SKM-1 treated with dmso at 0.1 percent for 144 hours (cell line): Measurements from ENCODE around the gene CCDC194.

Source experiments
- DNase-seq: peaks from one replicate; lab custom pipeline; 2025; ENCODE audit not compliant: unreplicated experiment; lab: John Stamatoyannopoulos, UW

Gene CCDC194

DNA sequence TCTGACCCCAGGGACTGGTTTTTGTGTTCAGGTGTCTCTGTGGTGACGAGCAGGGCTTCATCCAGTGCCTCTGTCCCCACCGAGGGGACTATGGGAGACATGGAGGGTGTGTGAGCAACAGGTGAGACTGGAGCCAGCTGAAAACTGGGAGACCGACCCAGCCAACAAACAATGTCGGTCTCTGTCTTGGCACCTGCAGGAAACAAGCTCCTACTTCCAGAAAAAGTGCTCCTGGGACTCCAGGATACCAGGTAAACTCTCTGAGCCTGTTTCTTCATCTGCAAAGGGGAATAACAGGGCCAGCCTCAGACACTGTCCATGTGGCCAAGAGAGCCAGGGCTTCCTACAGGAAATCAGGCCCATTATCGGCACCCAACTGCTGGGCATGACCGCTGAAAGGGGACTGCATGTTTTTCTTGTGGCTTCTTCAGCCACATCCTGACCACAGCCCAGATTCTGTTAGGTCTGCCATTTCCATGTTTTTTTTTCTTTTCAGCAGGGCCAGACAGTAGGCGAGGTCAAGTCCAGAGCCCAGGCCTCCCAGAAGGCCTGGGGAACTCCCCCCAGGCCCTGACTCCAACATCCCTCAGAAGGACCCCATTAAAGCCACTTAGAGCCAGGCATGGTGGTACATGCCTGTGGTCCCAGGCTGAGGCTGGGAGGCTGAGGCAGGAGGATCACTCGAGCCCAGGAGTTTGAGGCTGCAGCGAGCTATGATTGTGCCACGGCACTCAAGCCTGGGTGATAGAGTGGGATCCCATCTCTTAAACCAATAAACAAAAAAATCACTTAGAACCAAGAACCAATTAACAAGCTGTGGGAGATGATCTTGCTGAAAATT lies 12.3 kb upstream of the CCDC194 start:
- DNase-seq, result peak; percentile 42

DNA sequence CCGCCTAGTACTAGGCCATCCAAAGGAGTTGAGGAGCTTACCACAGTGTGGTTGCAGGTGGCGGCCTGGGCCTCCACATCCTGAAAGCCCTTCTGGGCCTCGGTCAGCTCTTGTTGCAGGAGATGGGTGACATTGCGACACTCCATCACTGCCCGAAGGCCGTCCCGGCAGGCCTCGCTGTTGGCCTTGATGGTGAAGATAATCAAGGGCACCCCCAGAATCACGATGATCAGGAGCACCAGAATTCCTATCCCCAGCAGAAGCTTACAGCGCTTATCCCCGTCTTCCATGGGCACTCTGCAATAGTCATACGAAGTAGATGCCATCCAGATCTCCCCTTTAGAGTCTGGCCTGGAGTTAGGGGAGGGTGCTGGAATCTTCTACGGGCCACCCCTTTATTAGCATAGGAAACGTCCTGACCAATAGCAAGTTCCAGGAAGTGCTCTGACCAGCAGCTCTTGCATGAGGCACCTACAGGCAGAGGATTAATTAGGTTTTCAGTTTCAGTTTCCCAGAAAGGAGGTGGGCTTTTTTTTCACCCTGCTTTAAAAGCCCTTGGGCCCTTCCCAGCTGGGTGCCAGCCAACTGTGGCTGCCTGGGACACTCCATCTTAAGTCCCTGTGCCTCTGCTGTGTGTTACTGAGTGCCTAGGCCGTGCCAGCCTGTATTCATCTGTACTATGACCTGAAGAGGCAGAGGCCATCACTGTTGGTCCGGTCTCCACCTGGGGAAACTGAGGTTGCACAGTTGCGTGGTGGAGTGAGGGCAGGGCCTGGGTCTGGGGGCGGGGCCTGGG lies 11.5 kb upstream of the CCDC194 start, which contains the start of gene BST2:
Gene BST2, minus strand, starts transcription at position 381 of the 796 bp plus-strand sequence. Its CDS starts 55 bp downstream, at position 326.
- DNase-seq, result peak; percentile 81

DNA sequence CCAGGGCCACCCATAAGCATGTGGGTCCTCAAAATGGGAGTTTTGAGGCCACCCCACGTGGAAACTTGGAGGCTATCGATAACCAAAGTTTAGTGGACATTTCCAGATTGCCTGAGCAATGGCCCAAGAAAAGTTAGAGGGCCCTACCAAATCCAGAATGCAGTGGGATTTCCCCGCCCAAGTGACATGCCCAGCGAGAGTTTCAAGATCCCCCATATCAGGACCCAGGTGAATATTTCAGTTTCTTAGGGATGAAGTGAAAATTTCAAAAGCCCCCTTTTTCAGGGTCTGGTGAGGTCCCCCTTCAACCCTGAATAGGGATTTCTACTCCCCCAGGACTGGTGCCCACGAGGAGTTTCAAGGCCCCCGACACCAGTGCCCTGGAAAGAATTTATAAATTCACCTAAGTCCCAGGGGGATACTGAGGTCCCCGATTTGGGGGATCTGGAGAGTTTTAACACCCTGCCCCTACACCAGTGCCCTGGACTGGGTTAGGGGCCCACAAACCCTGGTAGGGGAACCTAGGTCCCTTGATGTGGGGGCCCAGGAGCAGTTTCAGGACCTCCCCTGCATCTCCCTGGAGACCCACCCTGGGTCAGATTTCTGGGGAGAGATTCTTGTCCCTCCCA lies 10.7 kb upstream of the CCDC194 start:
- DNase-seq, result no peak

DNA sequence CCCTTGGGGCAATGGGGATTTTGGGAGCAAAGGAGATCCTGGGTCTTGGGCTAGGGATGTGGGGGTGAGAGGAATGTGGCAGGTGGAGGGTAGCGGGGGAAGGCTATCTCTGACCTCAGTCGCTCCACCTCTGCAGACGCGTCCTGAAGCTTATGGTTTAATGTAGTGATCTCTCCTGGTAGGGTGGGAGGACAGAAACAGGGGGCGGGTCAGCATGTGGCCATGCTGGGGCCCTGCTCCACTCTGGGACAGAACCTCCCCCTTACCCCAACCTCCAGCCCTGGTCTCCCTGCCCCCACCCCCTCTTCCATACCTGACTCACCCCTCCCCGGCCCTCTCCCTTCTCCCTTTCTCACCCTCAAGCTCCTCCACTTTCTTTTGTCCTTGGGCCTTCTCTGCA lies 10.0 kb upstream of the CCDC194 start:
- DNase-seq, result no peak

DNA sequence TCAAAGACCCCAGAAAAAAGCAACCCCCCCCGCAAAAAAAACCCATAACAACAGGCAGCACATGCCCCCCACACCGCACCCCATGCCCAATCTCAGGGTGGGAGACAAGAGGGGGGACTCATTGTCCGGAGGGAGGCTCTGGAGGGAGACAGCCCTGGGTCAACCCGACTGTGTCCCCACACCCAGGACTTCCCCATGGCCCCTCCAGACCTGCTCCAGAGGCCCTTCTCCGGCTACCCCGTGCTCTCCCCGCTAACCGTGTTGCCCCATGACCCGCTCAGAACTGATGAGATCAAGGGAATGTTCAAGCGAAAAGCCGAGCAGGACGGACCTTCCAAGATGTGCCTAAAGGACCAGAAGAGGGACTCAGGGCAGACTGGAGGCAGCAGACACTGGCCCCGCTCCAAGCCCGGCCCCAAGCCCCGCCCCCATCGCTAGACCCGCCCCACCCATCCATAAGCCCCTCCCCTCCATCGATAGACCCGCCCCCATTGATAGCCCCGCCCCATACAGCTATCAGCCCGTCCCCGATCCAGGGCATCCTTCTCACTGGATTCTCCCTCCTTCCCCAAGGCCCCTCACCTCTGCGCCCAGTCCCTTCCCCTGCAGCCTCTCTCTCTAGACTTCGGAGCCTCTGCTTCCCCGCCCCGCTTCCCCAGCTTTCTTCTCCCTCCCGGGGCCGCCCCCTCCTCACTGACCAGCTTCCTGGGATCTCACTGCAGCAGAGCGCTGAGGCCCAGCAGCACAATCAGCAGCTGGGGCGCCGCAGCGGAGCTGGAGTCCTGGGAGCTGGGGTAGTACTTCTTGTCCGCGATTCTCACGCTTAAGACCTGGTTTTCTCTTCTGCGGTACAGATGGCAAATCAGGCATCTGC lies 9.2 kb upstream of the CCDC194 start:
- no peak for DNase-seq

DNA sequence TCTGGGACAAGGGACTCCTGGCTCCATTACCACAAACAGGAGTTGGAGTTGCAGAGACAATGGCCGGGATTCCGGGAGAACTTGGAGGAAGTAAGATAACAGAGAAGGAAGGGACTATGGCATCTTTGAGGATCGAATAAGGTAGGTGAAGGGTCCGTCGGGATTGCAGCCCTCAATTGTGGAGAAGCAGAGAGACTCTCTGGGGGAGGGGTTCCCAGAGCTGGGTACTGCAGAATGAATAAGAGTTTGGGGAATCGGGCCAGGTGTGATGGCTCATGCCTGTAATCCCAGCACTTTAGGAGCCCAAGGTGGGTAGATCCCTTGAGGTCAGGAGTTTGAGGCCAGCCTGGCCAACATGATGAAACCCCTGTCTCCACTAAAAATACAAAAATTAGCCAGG lies 7.6 kb upstream of the CCDC194 start:
- no peak for DNase-seq

DNA sequence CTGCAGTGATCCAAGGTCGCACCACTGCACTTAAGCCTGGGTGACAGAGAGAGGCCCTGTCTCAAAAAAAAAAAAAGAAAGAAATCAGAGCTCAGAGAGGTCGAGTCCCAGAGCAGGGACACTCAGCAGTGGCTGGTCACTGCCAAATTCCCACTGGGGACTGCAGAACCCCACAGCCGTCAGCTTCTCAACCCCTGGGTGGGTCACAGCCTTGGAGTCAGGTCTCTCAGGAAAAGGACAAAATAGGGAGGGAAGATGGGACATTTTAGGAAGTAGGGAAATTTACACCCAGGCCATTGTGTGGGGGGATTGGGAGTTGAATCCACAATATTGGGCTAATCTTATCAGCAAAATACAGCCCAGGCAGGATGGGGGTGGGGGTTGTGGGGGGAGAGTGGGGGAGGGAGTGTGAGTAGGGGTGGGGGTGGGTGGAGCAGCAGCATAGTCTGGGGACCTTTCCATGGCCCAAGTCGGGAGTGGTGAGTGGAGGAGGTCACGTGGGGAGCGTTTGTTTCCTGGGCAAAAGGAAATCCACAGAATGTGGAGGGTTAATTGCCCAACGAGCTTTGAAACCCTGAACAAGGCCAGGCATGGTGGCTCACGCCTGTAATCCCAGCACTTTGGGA lies 5.0 kb upstream of the CCDC194 start:
- DNase-seq, result no peak

DNA sequence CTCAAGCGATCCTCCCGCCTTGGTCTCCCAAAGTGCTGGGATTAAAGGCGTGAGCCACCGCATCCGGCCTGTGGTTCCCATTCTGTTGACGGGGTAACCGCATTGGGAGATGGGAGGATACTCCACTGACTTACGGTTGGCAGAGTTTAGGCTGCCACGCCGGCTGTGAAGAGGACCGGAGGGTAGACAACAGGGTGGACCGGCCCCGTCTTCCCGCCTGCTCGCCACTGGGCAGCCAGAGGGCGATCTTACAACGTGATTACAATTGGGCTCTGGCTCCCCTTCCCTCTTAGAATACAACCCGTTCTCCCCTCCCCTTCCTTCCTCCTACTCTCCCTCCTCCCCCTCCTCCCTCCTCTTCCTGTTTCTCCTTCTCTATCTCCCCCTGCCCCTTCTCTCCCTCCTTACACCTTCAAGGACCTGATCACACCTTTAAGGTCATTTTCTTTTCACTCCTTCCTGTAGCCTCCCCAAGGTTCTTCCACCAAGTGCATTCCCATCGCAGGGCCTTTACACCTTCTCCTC lies 957 bp upstream of the CCDC194 start:
- peak; percentile 63 for DNase-seq

DNA sequence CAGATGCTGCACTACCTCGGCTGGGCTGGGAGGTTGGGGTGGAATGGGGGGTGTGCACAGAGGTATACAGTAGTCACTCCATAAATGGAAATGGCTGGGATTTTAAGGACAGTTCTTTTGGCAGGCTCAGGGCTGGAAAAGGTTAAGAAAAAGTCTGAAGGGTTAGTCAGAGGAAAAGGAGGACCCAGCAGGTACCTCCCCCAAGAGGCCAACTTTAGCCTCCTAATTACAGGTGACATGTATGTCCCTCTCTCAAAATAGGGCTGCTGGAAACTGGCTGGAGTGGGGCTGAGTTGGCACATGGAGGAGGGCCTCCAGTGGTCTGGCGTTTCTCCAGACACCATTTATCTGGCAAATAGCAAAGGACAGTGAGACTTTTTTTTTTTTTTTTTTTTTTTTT lies 994 bp downstream of the CCDC194 start:
- no peak for DNase-seq

DNA sequence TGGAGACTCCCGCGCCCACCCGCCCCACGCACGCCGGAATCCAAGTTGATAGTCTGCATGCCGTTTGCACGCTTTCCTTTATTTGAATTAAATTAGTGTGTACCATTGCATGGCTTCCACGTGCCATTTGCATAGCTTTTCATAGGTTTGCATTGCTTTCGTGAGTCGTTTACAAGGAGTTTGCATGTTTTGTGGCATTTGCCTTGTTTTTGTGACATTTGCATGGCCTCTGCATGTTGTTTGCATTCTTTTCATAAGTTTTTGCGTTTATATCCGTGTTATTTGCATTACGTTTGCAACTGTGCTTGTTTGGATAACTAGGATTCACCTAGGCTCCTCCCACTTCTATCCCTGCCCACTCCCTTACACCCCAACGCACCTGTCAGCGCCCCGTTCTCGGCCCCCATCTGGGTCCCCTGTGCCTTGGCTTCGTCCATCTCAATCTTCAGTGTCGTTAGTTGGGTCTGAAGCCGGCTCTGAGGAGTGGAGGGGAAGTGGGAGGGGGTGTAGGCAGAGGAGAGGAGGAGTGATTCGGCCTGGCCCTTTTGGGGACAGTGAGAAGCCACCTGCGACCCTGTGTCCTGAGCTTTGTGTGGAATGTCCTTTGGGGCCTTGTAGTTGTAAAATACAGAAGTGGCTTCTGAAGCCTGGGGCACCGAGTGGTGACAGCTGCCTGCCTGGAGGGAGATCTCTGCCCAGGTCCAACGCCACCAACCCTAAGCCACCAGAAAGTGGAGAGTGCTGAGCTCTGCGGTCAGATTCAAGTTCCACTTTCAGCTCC lies 2.4 kb downstream of the CCDC194 start:
- DNase-seq, result peak; percentile 47

DNA sequence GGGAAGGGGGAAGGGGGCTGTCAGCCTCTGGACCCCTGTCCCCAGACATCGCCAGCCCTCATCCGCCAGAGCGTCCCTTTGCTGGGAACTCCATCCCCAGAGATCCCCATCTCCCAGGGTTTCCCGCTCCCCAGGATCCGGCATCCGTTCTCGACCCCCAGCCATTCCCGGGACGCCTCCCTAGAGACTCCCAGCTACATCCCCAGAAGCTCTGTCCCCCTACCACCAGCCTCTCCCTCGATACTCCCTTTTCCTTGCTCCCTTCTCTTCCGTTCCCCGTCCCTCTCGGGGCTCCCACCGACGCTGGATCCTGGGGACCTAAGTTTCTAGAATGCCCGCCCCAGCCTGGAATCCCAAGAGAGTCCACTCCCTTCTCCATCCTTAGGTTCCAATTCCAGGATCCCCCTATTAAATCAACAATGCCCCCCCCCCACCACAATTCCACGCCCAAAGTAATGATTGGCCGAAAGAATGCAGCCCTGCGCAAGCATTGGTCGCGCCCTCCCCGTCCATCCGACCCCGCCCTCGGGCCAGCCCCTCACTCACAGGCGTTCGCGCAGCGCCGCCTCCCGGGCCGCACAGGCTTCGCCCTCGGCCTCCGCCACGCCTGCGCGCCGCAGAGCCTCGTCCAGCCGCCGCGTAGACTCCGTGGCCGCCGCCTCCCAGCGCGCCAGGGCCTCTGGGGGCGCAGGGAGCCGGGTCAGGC lies 3.2 kb downstream of the CCDC194 start:
- peak; percentile 64 for DNase-seq

DNA sequence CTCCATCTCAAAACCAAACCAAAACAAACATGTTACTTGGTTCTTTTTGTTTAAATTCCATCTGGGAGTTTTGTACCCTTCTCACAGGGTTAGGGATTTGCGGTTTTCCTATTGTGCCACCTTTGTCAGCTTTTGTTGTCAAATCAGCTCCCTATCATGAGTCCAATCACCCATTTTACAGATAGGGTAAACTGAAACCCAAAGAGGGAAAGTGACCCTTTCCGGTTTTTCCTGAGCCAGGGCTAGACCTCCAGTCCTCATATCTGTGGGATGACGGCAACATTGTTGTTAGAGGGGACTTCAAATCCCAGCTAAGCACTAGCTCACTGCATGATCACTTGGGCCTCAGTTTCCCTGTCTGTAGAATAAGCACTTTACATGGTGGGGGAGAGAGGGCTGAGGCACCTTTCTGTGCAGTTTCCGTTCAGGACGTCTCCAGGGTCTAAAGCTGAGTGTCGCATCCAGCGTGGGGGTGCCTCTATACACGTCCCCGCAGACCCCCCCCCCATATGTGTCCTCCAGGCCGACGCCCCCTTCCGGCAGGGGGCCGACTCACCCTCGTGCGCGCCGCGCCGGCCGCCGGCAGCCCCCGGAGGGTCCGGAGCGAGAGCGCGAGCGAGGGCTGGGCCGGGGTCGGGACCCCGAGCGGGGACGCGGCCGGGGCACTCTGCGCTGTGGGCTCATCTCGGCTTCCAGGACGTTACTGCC lies 3.9 kb downstream of the CCDC194 start:
- no peak for DNase-seq

DNA sequence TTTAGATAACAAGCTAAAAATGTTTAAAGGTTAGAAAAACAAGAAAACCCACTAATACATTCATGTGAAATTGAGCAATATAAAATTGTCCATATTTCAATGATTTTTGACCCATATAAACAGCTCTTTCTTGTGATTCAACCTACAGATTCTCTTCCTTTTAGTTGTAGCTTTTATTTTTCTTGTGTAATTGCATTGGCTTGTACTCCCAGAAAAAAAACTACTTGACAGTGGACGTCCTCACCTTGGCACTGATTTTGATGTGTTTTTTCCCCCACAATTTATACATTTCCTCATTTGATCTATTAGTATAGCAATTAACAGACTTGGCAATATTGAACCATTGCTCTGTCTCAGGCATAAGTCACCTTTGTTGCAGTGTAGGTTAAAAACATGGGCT lies 4.7 kb downstream of the CCDC194 start:
- DNase-seq, result no peak

DNA sequence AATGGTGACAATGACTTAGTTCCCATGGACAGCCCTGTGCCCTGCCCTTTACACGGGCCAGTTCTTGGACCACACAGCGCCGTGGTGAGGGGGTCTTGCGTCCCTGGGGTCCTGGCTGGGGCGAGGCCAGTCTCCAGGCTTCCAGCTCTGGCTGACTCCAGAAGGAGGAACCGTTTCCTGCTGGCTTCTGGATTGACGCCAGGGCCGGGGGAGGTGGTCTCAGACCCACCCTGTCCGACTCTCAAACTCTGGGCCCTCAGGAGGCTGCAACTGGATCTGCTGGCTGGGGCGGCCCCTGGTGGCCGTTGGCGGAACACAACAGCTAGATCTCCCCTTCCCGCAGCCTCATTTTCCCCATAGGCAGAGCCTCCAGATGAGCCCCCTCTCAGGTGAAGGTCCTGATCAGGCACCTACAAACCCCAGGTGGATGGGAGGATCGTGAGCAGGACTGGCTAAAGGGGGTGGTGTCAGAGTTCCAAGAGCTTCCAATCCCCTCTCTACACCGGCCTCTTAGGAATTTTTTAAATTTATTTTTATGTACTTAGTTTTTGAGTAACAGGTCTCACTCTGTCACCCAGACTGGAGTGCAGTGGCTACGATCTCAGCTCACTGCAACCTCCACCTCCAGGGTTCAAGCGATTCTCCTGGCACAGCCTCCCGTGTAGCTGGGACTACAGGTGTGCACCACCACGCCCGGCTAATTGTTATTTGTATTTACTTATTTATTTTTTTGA lies 8.0 kb downstream of the CCDC194 start:
- DNase-seq, result peak; percentile 29

DNA sequence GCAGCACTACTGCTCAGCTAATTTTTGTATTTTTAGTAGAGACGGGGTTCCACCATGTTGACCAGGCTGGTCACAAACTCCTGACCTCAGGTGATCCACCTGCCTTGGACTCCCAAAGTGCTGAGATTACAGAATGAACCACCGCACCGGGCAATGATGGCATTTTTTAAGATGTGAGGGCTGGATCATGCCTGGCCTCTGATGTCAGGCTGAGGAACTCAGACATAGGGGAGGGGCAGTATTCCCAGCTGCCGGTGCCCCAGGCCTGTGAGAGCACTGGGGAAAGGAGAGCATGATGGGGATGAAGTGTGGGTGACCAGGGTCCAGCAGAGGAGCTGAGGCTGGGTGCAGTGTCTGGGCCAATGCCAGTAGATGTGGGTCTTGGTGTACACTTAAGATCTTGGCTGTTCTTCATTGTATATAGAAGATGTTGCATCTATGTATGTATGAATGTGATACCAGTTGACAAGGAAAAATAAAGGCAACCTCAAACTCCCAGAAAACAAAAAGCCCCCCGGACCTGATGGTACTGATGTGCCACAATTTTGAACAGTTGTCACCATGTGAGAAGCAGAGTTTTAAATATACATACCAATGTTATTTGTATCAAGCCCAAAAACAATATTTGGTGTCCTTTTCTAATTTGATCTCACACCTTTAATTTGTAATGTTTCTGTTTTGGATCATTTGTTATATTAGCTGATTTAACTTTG lies 13.4 kb downstream of the CCDC194 start:
- no peak for DNase-seq

DNA sequence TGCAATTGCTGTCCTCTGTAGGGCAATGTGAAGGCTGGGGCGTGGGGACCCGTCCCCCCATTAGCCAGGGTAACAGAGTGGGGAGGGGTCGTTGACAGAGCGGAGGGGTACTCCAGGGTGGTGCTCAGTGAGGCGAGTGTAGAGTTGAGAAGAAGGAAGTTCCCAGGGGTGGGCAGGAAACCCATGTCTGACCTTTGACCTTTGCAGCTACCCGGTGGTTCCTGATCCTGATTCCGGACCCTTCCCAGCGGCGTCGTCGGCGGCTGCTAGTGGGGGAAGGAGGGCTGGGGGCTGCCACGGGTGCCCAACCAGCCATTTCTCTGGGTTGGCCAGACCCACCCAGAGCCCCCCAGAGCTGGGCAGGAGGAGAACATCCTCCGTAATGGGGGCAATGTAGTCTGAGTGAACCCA lies 14.8 kb downstream of the CCDC194 start:
- DNase-seq, result no peak

DNA sequence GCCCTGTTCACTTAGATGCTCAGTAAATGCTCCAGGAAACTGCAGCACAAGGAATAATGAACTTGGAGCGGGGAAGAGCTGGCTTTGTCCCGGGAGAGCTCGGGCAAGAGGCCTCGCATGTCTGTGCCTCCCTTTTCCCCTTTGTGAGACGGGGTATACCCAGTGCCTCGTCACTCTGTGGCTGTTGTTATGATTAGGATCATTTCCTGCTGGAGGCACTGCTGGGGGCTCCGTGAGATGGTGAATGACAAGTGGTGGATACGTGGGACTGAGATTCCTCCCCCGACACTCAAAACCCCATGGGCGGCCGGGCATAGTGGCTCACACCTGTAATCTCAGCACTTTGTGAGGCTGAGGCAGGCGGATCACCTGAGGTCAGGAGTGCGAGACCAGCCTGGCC lies 15.7 kb downstream of the CCDC194 start:
- no peak for DNase-seq
